ENCODE results near the gene ZBTB9.

DNA sequence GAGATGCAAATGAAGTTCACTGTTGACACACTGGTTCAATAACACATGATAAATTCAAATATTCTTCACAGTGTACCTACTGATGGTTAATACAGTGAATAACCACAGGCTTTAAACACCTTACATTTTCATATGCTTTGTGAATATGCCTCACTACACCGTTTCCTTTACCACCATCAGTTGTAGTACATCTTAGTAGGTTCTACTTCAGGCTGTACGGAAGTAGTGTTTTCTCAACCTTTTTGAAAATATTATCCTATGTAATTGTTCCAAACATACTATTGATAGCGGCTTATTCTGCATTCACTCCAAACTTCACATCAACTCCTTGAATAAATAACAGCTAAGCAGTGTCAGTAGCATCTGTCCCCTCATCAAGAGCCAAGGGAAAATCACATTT, 15.3 kb downstream of the ZBTB9 start:
- TF ChIP-seq CTCF (conservative IDR thresholded peaks at IDR 0.05) (no peak), ZFX (IDR thresholded peaks at IDR 0.05) (no peak)
